BJ (cell line): Measurements from ENCODE around the gene SLC4A5. TPM values are rescaled to one million over a fixed set of nuclear protein-coding genes. Genes with fewer than 3 reads are reported as not detected.
"Not testable (repeated sequence)": the region's sequence is repeated elsewhere in the genome, so short reads cannot be mapped to it uniquely, and the experiment has no call there.

ENCODE experiments used
- CTCF ChIA-PET: fragments of 350-600 bp; formaldehyde crosslinking; extraction: SDS; loops from one replicate; lab custom pipeline; 2021; ENCODE audit warnings: antibody characterized with exemption, inconsistent platforms; lab: Yijun Ruan, JAX
- POLR2A ChIA-PET: fragments of 300-600 bp; sonication (Branson Sonifier 250); formaldehyde crosslinking; extraction: SDS; loops from one replicate; lab custom pipeline; 2021; ENCODE audit warnings: antibody characterized with exemption; lab: Charles Lee
- DNase-seq: peaks from one replicate; pipeline ENCODE4 v3.0.0-alpha.2; 2011; ENCODE audit warnings: low read depth
- H3K27me3 ChIP-seq: 2 replicates; pipeline ENCODE4 v1.6.0; 2011; ENCODE audit warnings: low read length; ENCODE audit not compliant: control insufficient read depth, insufficient read depth
- H3K36me3 ChIP-seq: 2 replicates; pipeline ENCODE4 v1.5.1; 2011; ENCODE audit warnings: low read length; ENCODE audit not compliant: control insufficient read depth, insufficient read depth
- H3K4me3 ChIP-seq: 2 replicates; pipeline ENCODE4 v1.5.1; 2011; ENCODE audit warnings: low read depth, mild to moderate bottlenecking, control low read depth, low read length
- polyA plus RNA-seq: library from polyadenylated mRNA; depleted of rRNA; stranded (reverse); fragments of >200 nt; gene quantifications from 2 replicates; pipeline ENCODE4 v1.2.3, GENCODE V29; 2011
- TF ChIP-seq, protein P1 (sequence below): IDR thresholded peaks from 2 replicates; pipeline ENCODE4 v1.5.1; 2011; ENCODE audit warnings: low read depth, mild to moderate bottlenecking, control low read depth, inconsistent platforms, low read length, moderate library complexity; ENCODE audit not compliant: insufficient read depth

SLC4A5 gene
- polyA plus RNA-seq, 1 experiment: 0.07 TPM

- Histone ChIP-seq H3K36me3 (no peaks in the 10 kb centered on the region), H3K4me3 (no peak overlapping the region), H3K27me3 (no peaks in the 10 kb centered on the region)
- POLR2A ChIA-PET: no interaction called here
- TF ChIP-seq, protein P1, sequence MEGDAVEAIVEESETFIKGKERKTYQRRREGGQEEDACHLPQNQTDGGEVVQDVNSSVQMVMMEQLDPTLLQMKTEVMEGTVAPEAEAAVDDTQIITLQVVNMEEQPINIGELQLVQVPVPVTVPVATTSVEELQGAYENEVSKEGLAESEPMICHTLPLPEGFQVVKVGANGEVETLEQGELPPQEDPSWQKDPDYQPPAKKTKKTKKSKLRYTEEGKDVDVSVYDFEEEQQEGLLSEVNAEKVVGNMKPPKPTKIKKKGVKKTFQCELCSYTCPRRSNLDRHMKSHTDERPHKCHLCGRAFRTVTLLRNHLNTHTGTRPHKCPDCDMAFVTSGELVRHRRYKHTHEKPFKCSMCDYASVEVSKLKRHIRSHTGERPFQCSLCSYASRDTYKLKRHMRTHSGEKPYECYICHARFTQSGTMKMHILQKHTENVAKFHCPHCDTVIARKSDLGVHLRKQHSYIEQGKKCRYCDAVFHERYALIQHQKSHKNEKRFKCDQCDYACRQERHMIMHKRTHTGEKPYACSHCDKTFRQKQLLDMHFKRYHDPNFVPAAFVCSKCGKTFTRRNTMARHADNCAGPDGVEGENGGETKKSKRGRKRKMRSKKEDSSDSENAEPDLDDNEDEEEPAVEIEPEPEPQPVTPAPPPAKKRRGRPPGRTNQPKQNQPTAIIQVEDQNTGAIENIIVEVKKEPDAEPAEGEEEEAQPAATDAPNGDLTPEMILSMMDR: no peak
- CTCF ChIA-PET: interaction anchor here (1.0 to 1.8 kb wide), 2 partner anchors 13 to 14 kb away, joined by 3 to 7 read pairs; no protein-coding TSS in a partner anchor
- no peak for DNase-seq
Measured at GRCh38 chr2:74235041-74235440, 108.2 kb downstream of the SLC4A5 start.

- POLR2A ChIA-PET: no interaction called here
- TF ChIP-seq, protein P1: no peak
- DNase-seq: no peak
- CTCF ChIA-PET: interaction anchor here (1.4 kb wide), 1 partner anchor 16 kb away, joined by 5 read pairs; no protein-coding TSS in a partner anchor
- H3K27me3 ChIP-seq: no peaks in the 10 kb centered on the region
- H3K36me3 ChIP-seq: no peaks in the 10 kb centered on the region
- H3K4me3 ChIP-seq: no peak overlapping the region
Measured at GRCh38 chr2:74233648-74234047, 109.6 kb downstream of the SLC4A5 start.

DNA sequence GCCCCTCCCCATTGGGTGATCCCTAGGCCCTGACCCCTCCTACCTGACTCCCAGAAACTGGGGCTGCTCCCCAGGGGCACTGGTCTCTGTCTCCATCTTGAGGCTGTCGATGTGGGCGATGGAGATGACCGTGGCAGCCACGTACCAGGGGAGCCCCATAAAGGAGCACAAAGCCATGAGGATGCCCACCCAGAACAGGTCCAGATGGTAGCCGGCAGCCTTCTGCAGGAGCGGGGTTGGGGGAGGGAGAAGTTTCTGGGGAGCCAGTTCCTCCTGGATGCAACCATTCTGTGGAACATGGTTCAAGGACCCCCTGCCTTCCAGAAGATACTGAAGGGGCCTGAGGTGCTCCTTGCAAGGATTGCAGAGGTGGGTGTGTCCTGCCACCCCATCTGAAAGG is 110.8 kb downstream of the SLC4A5 start:
- TF ChIP-seq, protein P1: no peak
- Histone ChIP-seq H3K36me3 (no peaks in the 10 kb centered on the region), H3K4me3 (no peak overlapping the region), H3K27me3 (no peaks in the 10 kb centered on the region)
- DNase-seq: no peak
- POLR2A ChIA-PET: no interaction called here
- CTCF ChIA-PET: no interaction called here

DNA sequence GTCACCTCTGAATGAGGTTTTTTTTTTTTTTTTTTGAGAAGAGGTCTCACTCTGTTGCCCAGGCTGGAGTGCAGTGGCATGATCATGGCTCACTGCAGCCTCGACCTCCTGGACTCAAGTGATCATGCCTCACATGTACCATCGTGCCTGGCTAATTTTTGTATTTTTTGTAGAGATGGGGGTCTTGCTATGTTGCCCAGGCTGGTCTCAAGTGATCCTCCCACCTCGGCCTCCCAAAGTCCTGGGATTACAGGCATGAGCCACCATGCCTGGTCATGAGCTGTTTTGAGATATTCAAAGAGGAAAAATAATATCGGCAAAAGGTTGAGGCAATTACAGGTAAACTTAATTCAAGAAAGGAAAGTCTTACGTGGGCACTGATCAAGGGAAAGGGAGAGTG is 113.4 kb downstream of the SLC4A5 start:
- DNase-seq, H3K27me3 ChIP-seq, H3K4me3 ChIP-seq, POLR2A ChIA-PET, H3K36me3 ChIP-seq: not testable (repeated sequence)
- CTCF ChIA-PET: interaction anchor here (1.0 kb wide), 1 partner anchor 9 kb away, joined by 3 read pairs; no protein-coding TSS in a partner anchor

GRCh38 chr2:74228772-74229171 is 114.4 kb downstream of the SLC4A5 start:
- no peaks in the 10 kb centered on the region for H3K27me3 ChIP-seq
- POLR2A ChIA-PET: no interaction called here
- TF ChIP-seq, protein P1: no peak
- no peak for DNase-seq
- CTCF ChIA-PET: interaction anchor here (0.6 to 1.0 kb wide), 2 partner anchors 8 to 16 kb away, joined by 3 read pairs; no protein-coding TSS in a partner anchor
- H3K4me3 ChIP-seq: no peak overlapping the region
- H3K36me3 ChIP-seq: no peaks in the 10 kb centered on the region

GRCh38 chr2:74227646-74228045 is 115.6 kb downstream of the SLC4A5 start:
- no peaks in the 10 kb centered on the region for H3K27me3 ChIP-seq
- no peak for DNase-seq
- ChIA-PET POLR2A (no interaction called here), CTCF (interaction anchor here (0.6 to 2.1 kb wide), 4 partner anchors 11 to 382 kb away, joined by 3 to 8 read pairs (median 4); no protein-coding TSS in a partner anchor)
- no peaks in the 10 kb centered on the region for H3K36me3 ChIP-seq
- TF ChIP-seq, protein P1: no peak
- no peak overlapping the region for H3K4me3 ChIP-seq
